Astrocyte (in vitro differentiated cells and primary cell): ENCODE results near the gene SLC4A5. TPM values are rescaled to one million over a fixed set of nuclear protein-coding genes. Genes with fewer than 3 reads are reported as not detected.

Experiments
- DNase-seq: peaks from one replicate; pipeline ENCODE4 v3.0.0-alpha.2; 2010; ENCODE audit warnings: low read depth
- FAIRE-seq: peaks from 2 replicates; lab custom pipeline; 2011; peaks lifted over from hg19 to GRCh38; lab: Jason Lieb, UNC
- H2AFZ ChIP-seq: 2 replicates; pipeline ENCODE4 v1.6.0; 2012; ENCODE audit warnings: low read depth, low read length, inconsistent platforms
- H3K27ac ChIP-seq: 2 replicates; pipeline ENCODE4 v1.5.1; 2011; ENCODE audit warnings: low read depth, low read length, inconsistent platforms
- H3K27me3 ChIP-seq: 2 replicates; pipeline ENCODE4 v1.6.0; 2011; ENCODE audit warnings: low read length, inconsistent platforms; ENCODE audit not compliant: insufficient read depth
- H3K36me3 ChIP-seq: 2 replicates; pipeline ENCODE4 v1.5.1; 2011; ENCODE audit warnings: low read length, inconsistent platforms; ENCODE audit not compliant: insufficient read depth
- H3K4me1 ChIP-seq: 2 replicates; pipeline ENCODE4 v1.5.1; 2011; ENCODE audit warnings: low read length, inconsistent platforms; ENCODE audit not compliant: insufficient read depth
- H3K4me2 ChIP-seq: 2 replicates; pipeline ENCODE4 v1.6.0; 2012; ENCODE audit warnings: low read length, inconsistent platforms
- H3K4me3 ChIP-seq: 2 replicates; pipeline ENCODE4 v1.5.1; 2011; ENCODE audit warnings: low read depth, mild to moderate bottlenecking, low read length, inconsistent platforms; ENCODE audit not compliant: insufficient read depth
- H3K79me2 ChIP-seq: 2 replicates; pipeline ENCODE4 v1.6.0; 2012; ENCODE audit warnings: mild to moderate bottlenecking, low read length, inconsistent platforms; ENCODE audit not compliant: insufficient read depth
- H3K9ac ChIP-seq: 2 replicates; pipeline ENCODE4 v1.6.0; 2012; ENCODE audit warnings: mild to moderate bottlenecking, low read length, inconsistent platforms
- H3K9me3 ChIP-seq: 2 replicates; pipeline ENCODE4 v1.5.1; 2012; ENCODE audit warnings: low read depth, mild to moderate bottlenecking, low read length, inconsistent platforms; ENCODE audit not compliant: insufficient read depth
- H4K20me1 ChIP-seq: 2 replicates; pipeline ENCODE4 v1.6.0; 2012; ENCODE audit warnings: low read length, inconsistent platforms; ENCODE audit not compliant: insufficient read depth
- H3K27ac Mint-ChIP-seq: one replicate; pipeline ENCODE4 v1.8.0; 2021; ENCODE audit warnings: mild to moderate bottlenecking, mixed read lengths; ENCODE audit not compliant: unreplicated experiment
- H3K27me3 Mint-ChIP-seq: one replicate; pipeline ENCODE4 v1.8.0; 2021; ENCODE audit warnings: low read depth, mixed read lengths; ENCODE audit not compliant: unreplicated experiment
- H3K36me3 Mint-ChIP-seq: one replicate; pipeline ENCODE4 v1.8.0; 2021; ENCODE audit warnings: low read depth, mixed read lengths; ENCODE audit not compliant: unreplicated experiment
- H3K4me1 Mint-ChIP-seq: one replicate; pipeline ENCODE4 v1.8.0; 2021; ENCODE audit warnings: low read depth, mixed read lengths; ENCODE audit not compliant: unreplicated experiment
- H3K4me3 Mint-ChIP-seq: one replicate; pipeline ENCODE4 v1.8.0; 2021; ENCODE audit warnings: mild to moderate bottlenecking, moderate library complexity, mixed read lengths; ENCODE audit not compliant: unreplicated experiment
- H3K9me3 Mint-ChIP-seq: one replicate; pipeline ENCODE4 v1.8.0; 2021; ENCODE audit warnings: mild to moderate bottlenecking, mixed read lengths; ENCODE audit not compliant: unreplicated experiment
- EZH2 ChIP-seq: IDR thresholded peaks from 2 replicates; pipeline ENCODE4 v1.6.1; 2012; ENCODE audit warnings: mild to moderate bottlenecking, low read length, inconsistent platforms; ENCODE audit not compliant: insufficient read depth
- total RNA-seq: library from RNA; stranded (reverse); gene quantifications from 2 replicates; pipeline ENCODE4 v1.2.1, GENCODE V29; 2021
- TF ChIP-seq, protein P1 (sequence below): IDR thresholded peaks from 2 replicates; pipeline ENCODE4 v1.5.1; 2011; ENCODE audit warnings: low read depth, mild to moderate bottlenecking, inconsistent platforms, low read length, moderate library complexity; ENCODE audit not compliant: insufficient read depth

SLC4A5 gene
- total RNA-seq, 1 donor from 2014 or later, result 0.41 TPM

DNA sequence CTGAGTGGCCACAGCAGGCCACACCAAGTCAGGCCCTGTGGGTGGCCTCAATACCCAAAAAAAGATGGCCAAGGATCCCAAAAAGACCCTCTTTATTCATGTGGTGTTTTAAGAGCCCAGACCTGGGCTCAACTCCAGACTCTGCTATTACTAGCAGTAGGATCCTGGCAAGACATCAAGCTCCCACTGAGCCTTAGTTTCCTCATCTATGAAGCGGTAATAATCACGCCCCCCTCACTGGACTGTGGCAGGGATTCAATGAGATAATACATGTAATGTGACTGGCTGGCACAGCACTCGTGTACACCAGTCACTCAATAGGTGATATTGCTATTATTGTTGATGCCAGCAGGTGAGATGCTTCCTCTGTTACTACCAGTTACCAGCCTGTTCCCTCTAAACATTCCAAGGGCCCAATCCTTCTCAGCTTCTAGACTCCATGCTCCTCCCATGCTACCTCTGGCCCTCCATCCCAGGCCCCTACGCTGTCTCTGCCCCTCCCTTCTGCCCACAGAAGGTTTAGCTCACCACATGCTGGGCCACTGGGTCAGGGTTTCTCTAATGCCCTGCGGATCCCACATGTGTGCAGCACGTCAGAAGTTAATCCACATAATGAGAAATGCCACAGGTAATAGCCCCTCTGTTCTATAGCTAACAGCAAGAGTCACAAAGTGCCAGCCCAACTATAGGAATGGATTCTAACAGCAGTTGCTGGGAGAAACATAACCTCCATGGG, 51.2 kb downstream of the SLC4A5 start:
- H3K9ac ChIP-seq, result no peak overlapping the region
- no peak overlapping the region for H3K4me3 ChIP-seq
- Mint-ChIP-seq H3K4me3 (no peak overlapping the region), H3K36me3 (peaks cover 3% of the 10 kb centered on the region), H3K9me3 (no peaks in the 10 kb centered on the region), H3K4me1 (peaks cover 11% of the 10 kb centered on the region), H3K27me3 (peaks cover 3% of the 10 kb centered on the region), H3K27ac (no peak overlapping the region)
- DNase-seq, result no peak
- no peak for TF ChIP-seq EZH2
- TF ChIP-seq, protein P1, sequence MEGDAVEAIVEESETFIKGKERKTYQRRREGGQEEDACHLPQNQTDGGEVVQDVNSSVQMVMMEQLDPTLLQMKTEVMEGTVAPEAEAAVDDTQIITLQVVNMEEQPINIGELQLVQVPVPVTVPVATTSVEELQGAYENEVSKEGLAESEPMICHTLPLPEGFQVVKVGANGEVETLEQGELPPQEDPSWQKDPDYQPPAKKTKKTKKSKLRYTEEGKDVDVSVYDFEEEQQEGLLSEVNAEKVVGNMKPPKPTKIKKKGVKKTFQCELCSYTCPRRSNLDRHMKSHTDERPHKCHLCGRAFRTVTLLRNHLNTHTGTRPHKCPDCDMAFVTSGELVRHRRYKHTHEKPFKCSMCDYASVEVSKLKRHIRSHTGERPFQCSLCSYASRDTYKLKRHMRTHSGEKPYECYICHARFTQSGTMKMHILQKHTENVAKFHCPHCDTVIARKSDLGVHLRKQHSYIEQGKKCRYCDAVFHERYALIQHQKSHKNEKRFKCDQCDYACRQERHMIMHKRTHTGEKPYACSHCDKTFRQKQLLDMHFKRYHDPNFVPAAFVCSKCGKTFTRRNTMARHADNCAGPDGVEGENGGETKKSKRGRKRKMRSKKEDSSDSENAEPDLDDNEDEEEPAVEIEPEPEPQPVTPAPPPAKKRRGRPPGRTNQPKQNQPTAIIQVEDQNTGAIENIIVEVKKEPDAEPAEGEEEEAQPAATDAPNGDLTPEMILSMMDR, result no peak
- no peak overlapping the region for H3K27ac ChIP-seq
- H3K4me2 ChIP-seq, result no peak overlapping the region
- H3K4me1 ChIP-seq, result no peaks in the 10 kb centered on the region
- no peaks in the 10 kb centered on the region for H3K36me3 ChIP-seq
- no peak for FAIRE-seq
- H3K9me3 ChIP-seq, result no peaks in the 10 kb centered on the region
- peaks cover 2% of the 10 kb centered on the region for H3K27me3 ChIP-seq
- no peaks in the 10 kb centered on the region for H3K79me2 ChIP-seq
- H2AFZ ChIP-seq, result no peak overlapping the region
- no peaks in the 10 kb centered on the region for H4K20me1 ChIP-seq

DNA sequence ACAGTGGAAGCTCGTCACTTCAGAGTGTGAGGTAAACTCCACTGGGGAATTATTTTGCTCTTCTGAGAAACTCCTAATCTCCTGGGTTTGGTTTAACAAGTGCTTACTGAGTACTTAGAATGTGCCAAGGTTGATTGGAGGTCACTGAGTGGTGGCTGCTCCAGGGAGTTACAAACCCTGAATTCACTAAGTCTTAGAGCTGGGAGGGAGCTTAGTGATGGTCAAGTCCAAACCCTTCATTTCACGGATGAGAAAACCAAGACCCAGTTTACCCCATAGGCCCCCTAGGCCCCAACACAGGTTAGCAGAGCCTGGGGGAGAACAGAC, 52.0 kb downstream of the SLC4A5 start:
- no peak for FAIRE-seq
- Mint-ChIP-seq H3K4me3 (no peak overlapping the region), H3K36me3 (peaks cover 3% of the 10 kb centered on the region)

More for the DNA sequence above, 52.0 kb downstream of the SLC4A5 start:
- H3K27ac ChIP-seq, result no peak overlapping the region
- no peaks in the 10 kb centered on the region for H4K20me1 ChIP-seq
- DNase-seq, result no peak
- TF ChIP-seq, protein P1, result no peak
- TF ChIP-seq EZH2, result no peak
- H2AFZ ChIP-seq, result no peak overlapping the region
- H3K36me3 ChIP-seq, result no peaks in the 10 kb centered on the region
- no peaks in the 10 kb centered on the region for H3K4me1 ChIP-seq
- H3K4me3 ChIP-seq, result no peak overlapping the region
- Mint-ChIP-seq H3K27ac (no peak overlapping the region), H3K4me1 (peaks cover 11% of the 10 kb centered on the region), H3K27me3 (peaks cover 3% of the 10 kb centered on the region), H3K9me3 (no peaks in the 10 kb centered on the region)
- peaks cover 2% of the 10 kb centered on the region for H3K27me3 ChIP-seq
- H3K9ac ChIP-seq, result no peak overlapping the region
- no peak overlapping the region for H3K4me2 ChIP-seq
- H3K9me3 ChIP-seq, result no peaks in the 10 kb centered on the region
- no peaks in the 10 kb centered on the region for H3K79me2 ChIP-seq
